Nephron progenitor cell (in vitro differentiated cells): ENCODE results near the gene PRKAB1.

Source experiments
- DNase-seq: peaks from one replicate; pipeline ENCODE4 v3.0.0; 2021
- H3K27ac Mint-ChIP-seq: 2 replicates; pipeline ENCODE4 v1.8.0; 2021; ENCODE audit warnings: mild to moderate bottlenecking, moderate library complexity, mixed read lengths
- H3K27me3 Mint-ChIP-seq: 2 replicates; pipeline ENCODE4 v1.8.0; 2021; ENCODE audit warnings: mild to moderate bottlenecking, low read depth, mixed read lengths; ENCODE audit not compliant: poor library complexity
- H3K36me3 Mint-ChIP-seq: 2 replicates; pipeline ENCODE4 v1.8.0; 2021; ENCODE audit warnings: low read depth, mixed read lengths
- H3K4me1 Mint-ChIP-seq: 2 replicates; pipeline ENCODE4 v1.8.0; 2021; ENCODE audit warnings: mixed read lengths
- H3K4me3 Mint-ChIP-seq: 2 replicates; pipeline ENCODE4 v1.8.0; 2021; ENCODE audit warnings: mild to moderate bottlenecking, moderate library complexity, mixed read lengths
- H3K9me3 Mint-ChIP-seq: 2 replicates; pipeline ENCODE4 v1.8.0; 2021; ENCODE audit warnings: mild to moderate bottlenecking, moderate library complexity, mixed read lengths
- CTCF ChIP-seq: fragments of 200-600 bp; sonication (generic); IDR thresholded peaks from 2 replicates; pipeline ENCODE4 v1.5.0; 2021; ENCODE audit warnings: antibody characterized with exemption

PRKAB1 gene

GRCh38 chr12:119693511-119693910, 25.6 kb downstream of the PRKAB1 start:
- DNase-seq, result no peak
- no peak overlapping the region for H3K27ac Mint-ChIP-seq
- peaks cover 71% of the 10 kb centered on the region for H3K36me3 Mint-ChIP-seq
- H3K27me3 Mint-ChIP-seq, result no peaks in the 10 kb centered on the region
- no peak for TF ChIP-seq CTCF
- H3K9me3 Mint-ChIP-seq, result no peaks in the 10 kb centered on the region
- no peak overlapping the region for H3K4me3 Mint-ChIP-seq
- peaks cover 19% of the 10 kb centered on the region for H3K4me1 Mint-ChIP-seq

- no peaks in the 10 kb centered on the region for H3K9me3 Mint-ChIP-seq
- no peak for DNase-seq
- peaks cover 69% of the 10 kb centered on the region for H3K36me3 Mint-ChIP-seq
- TF ChIP-seq CTCF, result no peak
- H3K4me3 Mint-ChIP-seq, result no peak overlapping the region
- no peak overlapping the region for H3K27ac Mint-ChIP-seq
- H3K27me3 Mint-ChIP-seq, result no peaks in the 10 kb centered on the region
- peaks cover 16% of the 10 kb centered on the region for H3K4me1 Mint-ChIP-seq
These were observed 26.2 kb downstream of the PRKAB1 start for GRCh38 chr12:119694111-119694510.

DNA sequence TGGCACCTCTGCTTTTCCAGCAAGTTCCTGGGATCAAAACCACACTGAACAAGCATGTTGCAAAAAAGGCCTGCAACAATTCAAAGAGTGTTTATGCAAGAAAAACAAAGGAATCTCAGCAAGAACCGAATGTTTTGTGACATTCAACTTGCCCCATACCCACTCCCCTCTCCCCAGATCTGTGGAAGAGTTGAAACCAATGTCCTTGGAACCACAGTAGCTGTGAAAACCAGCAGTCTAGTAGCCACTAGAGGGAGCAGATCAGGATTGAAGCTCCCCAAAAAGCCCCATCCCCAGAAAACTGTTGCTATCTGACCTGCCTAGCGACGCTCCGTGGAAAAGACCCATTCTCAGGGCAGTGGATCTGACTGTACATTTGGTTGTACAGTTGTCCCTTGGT, 27.1 kb downstream of the PRKAB1 start:
- H3K9me3 Mint-ChIP-seq, result no peaks in the 10 kb centered on the region
- H3K4me1 Mint-ChIP-seq, result peaks cover 16% of the 10 kb centered on the region
- H3K27me3 Mint-ChIP-seq, result no peaks in the 10 kb centered on the region
- no peak for DNase-seq
- peaks cover 68% of the 10 kb centered on the region for H3K36me3 Mint-ChIP-seq
- H3K27ac Mint-ChIP-seq, result peak overlapping the region; percentile 68
- TF ChIP-seq CTCF, result peak; percentile 33
- H3K4me3 Mint-ChIP-seq, result no peak overlapping the region

DNA sequence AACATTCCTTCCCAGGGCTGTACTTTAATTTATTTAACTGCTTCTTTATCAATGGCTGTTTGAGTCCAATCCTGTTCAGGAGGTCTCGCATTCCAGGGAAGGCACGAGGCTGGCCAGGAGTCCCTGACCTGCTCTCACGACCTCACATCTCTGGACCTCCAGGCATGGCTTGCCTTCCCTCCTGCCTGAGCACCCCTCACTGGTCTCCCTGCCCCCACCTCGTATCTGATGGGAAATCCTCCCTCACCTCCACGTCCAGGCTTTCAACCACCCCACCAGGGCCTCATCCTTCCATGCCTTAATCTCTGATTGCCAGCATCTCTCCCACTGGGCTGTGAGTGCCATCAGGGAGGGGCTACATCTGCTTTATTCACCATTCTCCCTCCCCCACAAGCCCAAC, 29.0 kb downstream of the PRKAB1 start:
- Mint-ChIP-seq H3K9me3 (no peaks in the 10 kb centered on the region), H3K27me3 (no peaks in the 10 kb centered on the region), H3K27ac (peak overlapping the region; percentile 72), H3K4me1 (peaks cover 16% of the 10 kb centered on the region), H3K4me3 (no peak overlapping the region), H3K36me3 (peaks cover 75% of the 10 kb centered on the region)
- DNase-seq, result no peak
- TF ChIP-seq CTCF, result no peak

DNA sequence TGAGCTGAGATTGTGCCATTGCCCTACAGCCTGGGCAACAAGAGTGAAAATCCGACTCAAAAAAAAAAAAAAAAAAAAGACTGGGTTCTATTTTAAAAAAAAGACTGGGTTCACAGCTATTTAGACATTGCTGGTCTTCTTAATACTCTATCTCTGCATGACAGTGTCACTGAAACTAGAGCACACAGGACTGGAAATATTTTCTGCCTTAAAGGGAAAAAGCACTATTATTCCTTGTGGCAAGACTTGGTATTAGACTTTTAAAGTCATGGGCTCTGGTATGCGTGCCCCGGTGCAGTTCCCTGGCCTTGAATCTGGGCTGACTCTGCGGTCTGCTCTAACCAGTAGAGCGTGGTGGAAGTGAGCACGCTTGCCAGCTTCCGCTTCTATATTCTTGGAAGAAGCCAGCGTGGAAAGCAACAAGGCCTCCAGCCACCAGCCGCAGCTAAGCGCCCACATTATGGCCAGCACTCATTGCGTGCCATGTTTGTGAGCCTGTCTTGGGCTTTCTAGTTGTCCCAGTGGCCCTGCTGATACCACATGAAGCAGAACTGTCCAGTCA, 31.3 kb downstream of the PRKAB1 start:
- Mint-ChIP-seq H3K36me3 (peaks cover 71% of the 10 kb centered on the region), H3K4me3 (no peak overlapping the region), H3K9me3 (no peaks in the 10 kb centered on the region), H3K4me1 (peaks cover 6% of the 10 kb centered on the region), H3K27me3 (no peaks in the 10 kb centered on the region), H3K27ac (no peak overlapping the region)
- no peak for TF ChIP-seq CTCF
- no peak for DNase-seq

GRCh38 chr12:119700078-119700477, 32.1 kb downstream of the PRKAB1 start:
- no peaks in the 10 kb centered on the region for H3K27me3 Mint-ChIP-seq
- H3K36me3 Mint-ChIP-seq, result peaks cover 72% of the 10 kb centered on the region
- H3K4me3 Mint-ChIP-seq, result no peak overlapping the region
- H3K4me1 Mint-ChIP-seq, result peaks cover 6% of the 10 kb centered on the region
- DNase-seq, result no peak
- TF ChIP-seq CTCF, result no peak
- H3K9me3 Mint-ChIP-seq, result no peaks in the 10 kb centered on the region
- H3K27ac Mint-ChIP-seq, result no peak overlapping the region
